ENCODE results near the gene MAPK12. TPM values are rescaled to one million over a fixed set of nuclear protein-coding genes. Genes with fewer than 3 reads are reported as not detected.

The MAPK12 gene
- total RNA-seq, 1 donor from 2014 or later: 46.6 TPM

DNA sequence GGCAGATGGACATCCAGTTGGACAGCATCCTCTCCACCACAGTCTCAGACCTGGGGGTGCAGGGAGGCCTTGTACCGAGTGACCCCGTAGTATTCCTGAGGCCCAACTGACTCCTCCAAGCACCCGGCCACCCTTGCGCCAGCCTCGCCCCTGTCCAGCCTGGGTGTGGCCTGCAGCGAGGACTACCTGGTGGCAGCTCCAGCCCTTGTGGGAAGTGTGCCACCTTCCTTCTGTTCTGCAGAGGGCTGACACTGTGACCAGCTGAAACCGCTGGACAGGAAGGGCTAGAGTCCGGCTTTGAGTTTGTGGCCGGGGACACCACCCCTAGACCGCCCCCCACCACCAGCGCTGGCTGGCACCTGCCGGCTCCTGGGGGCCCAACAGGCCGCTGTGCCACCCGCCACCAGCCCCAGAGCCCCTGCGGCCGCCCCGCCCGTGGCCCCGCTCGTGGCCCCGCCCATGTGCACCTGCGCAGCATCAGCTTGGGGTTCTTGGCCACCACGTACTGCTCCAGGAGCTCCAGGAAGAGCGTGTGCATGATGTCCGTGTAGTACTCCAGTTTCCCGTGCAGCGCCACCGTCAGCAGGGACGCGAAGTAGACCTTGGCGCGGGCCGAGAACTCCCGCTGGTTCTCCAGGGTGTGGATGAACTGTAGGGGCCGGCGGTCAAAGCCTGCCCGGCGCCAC is 18.7 kb upstream of the MAPK12 start:
- Mint-ChIP-seq H3K4me3 (ENCODE audit: unreplicated experiment) (no peak overlapping the region), H3K36me3 (ENCODE audit: low read depth) (peaks cover 16% of the 10 kb centered on the region), H3K9me3 (ENCODE audit: low read depth) (no peaks in the 10 kb centered on the region), H3K27me3 (ENCODE audit: low read depth) (no peaks in the 10 kb centered on the region), H3K4me1 (ENCODE audit: low read depth) (peaks cover 6% of the 10 kb centered on the region), H3K27ac (ENCODE audit: unreplicated experiment) (no peak overlapping the region)
- TF ChIP-seq, protein P1, sequence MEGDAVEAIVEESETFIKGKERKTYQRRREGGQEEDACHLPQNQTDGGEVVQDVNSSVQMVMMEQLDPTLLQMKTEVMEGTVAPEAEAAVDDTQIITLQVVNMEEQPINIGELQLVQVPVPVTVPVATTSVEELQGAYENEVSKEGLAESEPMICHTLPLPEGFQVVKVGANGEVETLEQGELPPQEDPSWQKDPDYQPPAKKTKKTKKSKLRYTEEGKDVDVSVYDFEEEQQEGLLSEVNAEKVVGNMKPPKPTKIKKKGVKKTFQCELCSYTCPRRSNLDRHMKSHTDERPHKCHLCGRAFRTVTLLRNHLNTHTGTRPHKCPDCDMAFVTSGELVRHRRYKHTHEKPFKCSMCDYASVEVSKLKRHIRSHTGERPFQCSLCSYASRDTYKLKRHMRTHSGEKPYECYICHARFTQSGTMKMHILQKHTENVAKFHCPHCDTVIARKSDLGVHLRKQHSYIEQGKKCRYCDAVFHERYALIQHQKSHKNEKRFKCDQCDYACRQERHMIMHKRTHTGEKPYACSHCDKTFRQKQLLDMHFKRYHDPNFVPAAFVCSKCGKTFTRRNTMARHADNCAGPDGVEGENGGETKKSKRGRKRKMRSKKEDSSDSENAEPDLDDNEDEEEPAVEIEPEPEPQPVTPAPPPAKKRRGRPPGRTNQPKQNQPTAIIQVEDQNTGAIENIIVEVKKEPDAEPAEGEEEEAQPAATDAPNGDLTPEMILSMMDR (IDR thresholded peaks at IDR 0.05): no peak
- DNase-seq (ENCODE audit: low spot score): no peak

DNA sequence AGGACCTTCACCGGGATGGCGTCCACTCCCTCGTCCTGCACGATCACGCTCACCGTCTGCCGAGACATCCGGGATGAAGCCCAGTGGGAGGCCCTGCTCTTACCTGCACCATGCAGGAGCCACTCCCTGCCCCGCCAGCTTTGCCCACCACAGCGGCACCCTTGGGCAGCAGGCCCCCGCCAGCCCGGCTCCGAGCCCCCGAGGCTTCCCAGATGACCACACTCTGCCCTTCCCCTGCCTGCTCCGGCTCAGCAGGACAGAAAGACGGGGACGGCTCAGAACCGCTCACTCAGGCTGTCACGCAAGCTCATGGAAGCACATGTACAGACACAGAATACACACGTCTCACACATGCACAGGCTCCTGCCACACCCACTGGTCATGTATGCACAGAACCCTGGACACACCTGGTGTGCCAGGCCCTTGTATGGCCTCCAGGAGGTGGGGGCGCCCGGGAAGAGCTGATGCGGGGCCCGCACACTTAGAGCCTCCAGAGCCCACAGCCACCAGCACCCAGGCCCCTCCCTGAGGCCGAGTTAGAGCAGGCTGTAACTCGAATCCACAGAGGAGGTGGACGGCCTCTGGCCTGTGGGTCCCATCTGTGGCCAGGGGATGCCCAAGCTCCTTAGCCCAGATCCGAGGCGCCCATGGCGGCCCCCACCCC is 17.6 kb upstream of the MAPK12 start:
- Mint-ChIP-seq H3K4me1 (ENCODE audit: low read depth) (peaks cover 6% of the 10 kb centered on the region), H3K9me3 (ENCODE audit: low read depth) (no peaks in the 10 kb centered on the region), H3K27me3 (ENCODE audit: low read depth) (no peaks in the 10 kb centered on the region), H3K27ac (ENCODE audit: unreplicated experiment) (peak overlapping the region; percentile 57), H3K4me3 (ENCODE audit: unreplicated experiment) (no peak overlapping the region), H3K36me3 (ENCODE audit: low read depth) (peaks cover 17% of the 10 kb centered on the region)
- TF ChIP-seq, protein P1 (IDR thresholded peaks at IDR 0.05): no peak
- no peak for DNase-seq (ENCODE audit: low spot score)

DNA sequence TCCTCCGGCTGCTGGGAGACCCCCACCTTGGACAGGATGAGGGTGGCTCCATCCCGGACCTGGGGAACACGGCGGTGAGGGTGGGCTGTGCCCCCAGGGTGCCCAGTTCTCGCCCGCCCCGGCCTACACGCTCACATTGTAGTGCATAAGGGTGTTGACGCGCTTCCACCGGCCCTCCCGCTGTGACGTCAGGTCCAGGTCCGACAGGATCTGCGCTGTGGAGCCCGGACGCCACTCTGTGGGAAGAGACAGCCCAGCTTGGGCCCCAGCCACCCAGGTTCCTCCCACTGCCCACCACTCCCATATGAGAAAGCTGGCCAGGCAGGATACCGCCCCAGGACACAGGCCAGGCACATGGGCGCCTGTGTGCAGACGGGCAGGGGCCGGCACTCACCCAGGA is 17.0 kb upstream of the MAPK12 start:
- TF ChIP-seq, protein P1 (IDR thresholded peaks at IDR 0.05): no peak
- Mint-ChIP-seq H3K27me3 (ENCODE audit: low read depth) (no peaks in the 10 kb centered on the region), H3K27ac (ENCODE audit: unreplicated experiment) (no peak overlapping the region), H3K9me3 (ENCODE audit: low read depth) (no peaks in the 10 kb centered on the region), H3K36me3 (ENCODE audit: low read depth) (peaks cover 17% of the 10 kb centered on the region), H3K4me3 (ENCODE audit: unreplicated experiment) (no peak overlapping the region), H3K4me1 (ENCODE audit: low read depth) (peaks cover 6% of the 10 kb centered on the region)
- DNase-seq (ENCODE audit: low spot score): no peak

DNA sequence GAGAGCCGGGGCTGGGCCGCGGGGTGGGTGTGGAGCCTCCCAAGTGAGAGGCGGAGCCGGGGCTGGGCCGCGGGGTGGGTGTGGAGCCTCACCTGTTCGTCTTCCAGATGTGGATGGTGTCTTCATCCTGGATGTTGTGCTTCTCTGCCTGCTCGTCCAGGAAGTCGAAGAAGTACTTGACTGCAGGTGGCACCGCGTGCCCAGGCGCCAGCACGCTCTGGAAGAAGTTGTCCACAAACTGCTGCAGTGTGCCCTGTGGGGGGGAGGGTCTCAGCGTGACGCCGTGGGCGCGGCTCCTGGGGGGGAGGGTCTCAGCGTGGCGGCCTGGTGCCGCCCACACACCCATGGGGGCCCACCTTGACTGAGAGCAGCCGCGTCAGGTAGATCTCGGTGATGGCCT is 16.3 kb upstream of the MAPK12 start:
- Mint-ChIP-seq H3K27ac (ENCODE audit: unreplicated experiment) (no peak overlapping the region), H3K4me1 (ENCODE audit: low read depth) (peaks cover 4% of the 10 kb centered on the region), H3K4me3 (ENCODE audit: unreplicated experiment) (no peak overlapping the region), H3K9me3 (ENCODE audit: low read depth) (no peaks in the 10 kb centered on the region), H3K36me3 (ENCODE audit: low read depth) (peaks cover 17% of the 10 kb centered on the region), H3K27me3 (ENCODE audit: low read depth) (no peaks in the 10 kb centered on the region)
- DNase-seq (ENCODE audit: low spot score): no peak
- TF ChIP-seq, protein P1 (IDR thresholded peaks at IDR 0.05): no peak

DNA sequence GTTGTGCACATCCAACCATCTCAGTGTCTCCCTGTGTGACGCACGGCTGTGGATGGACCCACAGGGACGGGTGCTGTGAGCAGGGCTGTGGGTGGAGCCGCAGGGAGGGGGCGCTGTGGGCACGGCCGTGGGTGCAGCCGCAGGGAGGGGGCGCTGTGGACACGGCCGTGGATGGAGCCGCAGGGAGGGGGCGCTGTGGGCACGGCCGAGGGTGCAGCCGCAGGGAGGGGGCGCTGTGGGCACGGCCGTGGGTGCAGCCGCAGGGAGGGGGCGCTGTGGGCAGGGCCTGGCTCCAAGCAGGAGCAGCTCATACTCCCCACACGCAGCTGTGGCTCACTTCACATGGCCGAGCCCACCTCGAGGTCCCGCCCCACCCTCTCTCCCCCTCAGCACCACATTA is 14.7 kb upstream of the MAPK12 start:
- TF ChIP-seq, protein P1 (IDR thresholded peaks at IDR 0.05): peak; percentile 80

More for the DNA sequence above, 14.7 kb upstream of the MAPK12 start:
- Mint-ChIP-seq H3K36me3 (ENCODE audit: low read depth) (peaks cover 15% of the 10 kb centered on the region), H3K27ac (ENCODE audit: unreplicated experiment) (no peak overlapping the region), H3K9me3 (ENCODE audit: low read depth) (no peaks in the 10 kb centered on the region), H3K4me3 (ENCODE audit: unreplicated experiment) (no peak overlapping the region), H3K27me3 (ENCODE audit: low read depth) (no peaks in the 10 kb centered on the region), H3K4me1 (ENCODE audit: low read depth) (peaks cover 5% of the 10 kb centered on the region)
- no peak for DNase-seq (ENCODE audit: low spot score)

All from chondrocyte (in vitro differentiated cells).